Activated T-cell treated with anti-CD3 and anti-CD28 coated beads, Interleukin-2, amount 50 U/mL, for 48 hours (primary cell): Measurements from ENCODE around the gene MEGF11.
A peak's percentile ranks its signal among the peaks of the same experiment; 100 is the strongest.

Experiments used
- DNase-seq, 2 experiments: peaks; one replicate each; pipeline ENCODE4 v3.0.0-alpha.2; 2020

MEGF11 gene

GRCh38 chr15:66238318-66238717 is 15.2 kb downstream of the MEGF11 start:
- DNase-seq: no peak

DNA sequence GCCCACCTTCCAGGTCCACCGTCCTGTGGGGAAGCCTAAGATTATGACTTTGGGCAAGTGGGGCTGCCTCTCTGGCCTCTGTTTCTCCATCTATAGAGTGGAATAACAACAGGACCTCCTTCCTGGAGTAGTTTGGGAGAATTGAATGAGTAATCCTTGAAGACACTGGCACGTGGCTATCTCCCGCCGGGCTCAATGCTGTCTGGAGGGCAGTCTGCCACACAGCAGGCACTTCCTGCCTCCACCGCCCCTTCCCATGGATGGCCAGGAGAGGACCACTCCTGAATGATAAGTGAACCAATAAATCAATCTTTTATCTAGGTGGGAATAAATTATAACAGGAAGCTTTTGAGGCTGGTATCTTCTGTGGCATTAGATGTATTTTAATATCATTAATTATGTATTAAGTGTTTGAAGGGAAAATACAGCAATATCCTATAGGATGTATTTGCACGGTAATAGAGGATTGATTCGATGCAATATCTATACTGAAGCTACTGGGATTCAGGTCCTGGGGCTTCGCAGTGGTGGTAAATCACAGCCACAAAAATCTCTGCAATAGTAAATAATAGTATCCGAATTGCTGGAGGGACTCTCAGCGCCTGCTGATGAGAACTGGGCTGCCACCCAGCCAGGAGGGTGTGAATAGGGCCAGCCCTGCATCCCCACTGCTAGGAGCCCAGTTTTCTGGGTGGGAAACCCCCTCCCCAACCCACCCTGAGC is 15.9 kb downstream of the MEGF11 start:
- no peak for DNase-seq

- no peak for DNase-seq
Observed at GRCh38 chr15:66236806-66237375, 16.7 kb downstream of the MEGF11 start.

DNA sequence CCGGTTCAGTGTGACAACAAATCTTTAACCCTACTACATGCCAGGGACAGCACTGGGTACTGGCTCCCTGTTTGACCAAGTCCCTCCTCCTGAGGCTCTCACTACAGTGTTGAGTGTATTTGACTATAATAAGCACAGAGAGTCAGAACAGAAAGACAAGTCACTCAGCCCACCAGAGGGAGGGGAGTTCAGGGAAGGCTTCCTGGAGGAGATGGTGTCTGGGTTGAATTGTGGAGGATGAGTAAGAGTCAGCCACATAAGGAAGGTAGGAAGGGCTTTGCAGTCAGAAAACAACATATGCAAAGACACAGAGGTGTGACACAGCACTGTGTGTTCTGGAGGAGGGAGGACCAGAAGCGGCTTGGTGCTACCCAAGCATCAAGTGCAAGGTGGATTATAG is 17.7 kb downstream of the MEGF11 start:
- no peak for DNase-seq

- no peak for DNase-seq
Observed at GRCh38 chr15:66234798-66235197, 18.8 kb downstream of the MEGF11 start.

- DNase-seq: peak; percentile 25 to 32
Observed at GRCh38 chr15:66233487-66234415, 19.8 kb downstream of the MEGF11 start.

GRCh38 chr15:66232267-66232625 is 21.3 kb downstream of the MEGF11 start:
- DNase-seq: no peak

DNA sequence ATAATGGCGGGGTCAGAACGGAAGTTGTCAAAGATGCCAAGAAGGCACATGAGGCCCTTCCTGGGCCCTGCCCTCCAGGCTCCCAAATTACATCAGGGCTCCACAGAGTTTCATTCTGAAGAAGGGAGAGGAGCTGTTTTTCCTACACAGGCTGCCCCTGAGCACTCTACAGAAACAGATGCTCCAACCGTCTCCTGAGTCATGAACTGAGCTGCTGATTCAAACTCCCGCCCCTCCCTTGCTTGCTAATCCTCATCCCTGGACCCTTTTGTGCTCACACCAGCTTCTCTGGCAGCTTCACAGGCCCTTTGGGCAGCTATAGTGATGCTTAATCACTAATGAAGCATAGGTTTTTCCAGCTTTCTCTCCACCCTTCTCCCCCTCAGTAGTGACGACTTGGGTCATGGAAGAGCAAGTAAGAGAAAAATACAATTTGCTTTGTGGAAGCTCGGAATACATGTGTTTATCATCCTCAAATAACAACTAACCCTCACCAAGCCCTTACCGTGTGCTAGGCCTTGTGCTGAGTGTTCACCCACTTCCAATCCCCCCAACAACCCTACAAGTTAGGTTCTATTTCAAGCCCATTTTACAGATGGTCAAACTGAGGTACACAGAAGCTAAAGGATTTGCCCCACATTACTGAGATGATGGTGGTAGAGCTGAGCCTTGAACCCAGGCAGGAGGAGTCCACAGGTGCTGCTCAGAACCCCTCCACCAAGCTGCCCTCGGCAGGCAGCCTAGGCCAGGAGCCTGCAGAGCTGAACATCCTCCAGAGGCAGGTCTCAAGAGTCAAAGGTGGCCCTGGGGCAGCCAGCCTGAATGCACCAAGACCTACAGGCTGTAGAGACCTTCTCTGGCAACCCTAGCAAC is 21.9 kb downstream of the MEGF11 start:
- no peak for DNase-seq

DNA sequence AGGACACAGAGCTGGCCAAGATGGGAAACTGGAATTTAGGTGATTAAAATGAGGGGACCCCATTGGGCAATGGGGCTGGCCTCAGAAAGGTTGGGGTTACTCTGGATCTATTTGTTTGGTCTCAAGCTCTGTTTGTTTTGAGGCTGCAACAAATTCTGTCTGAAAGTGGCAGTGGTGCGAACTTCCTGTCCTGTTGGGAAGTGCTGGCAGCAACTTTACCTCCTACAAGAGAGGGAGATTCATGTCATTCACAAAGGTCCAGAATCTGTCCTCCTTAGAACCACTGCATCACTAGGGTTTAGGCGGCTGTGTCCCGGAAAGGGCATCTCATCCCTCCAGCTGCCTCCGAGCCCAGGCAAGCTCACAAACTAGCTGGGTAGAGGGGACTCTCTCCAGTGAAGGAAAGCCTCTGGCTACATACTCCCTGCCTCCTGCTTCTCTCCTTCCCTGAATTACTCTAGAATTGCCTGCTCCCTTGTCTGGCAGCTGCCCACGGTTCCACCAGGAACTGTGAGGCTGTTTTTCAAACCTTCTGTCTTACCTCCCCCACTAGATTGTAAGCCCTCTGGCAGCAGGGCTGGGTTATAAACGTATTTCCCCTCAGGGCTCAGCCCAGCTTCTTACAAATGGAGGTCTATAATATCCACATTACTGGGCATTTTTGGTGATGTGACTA is 23.6 kb downstream of the MEGF11 start:
- DNase-seq: no peak

- no peak for DNase-seq
Observed at GRCh38 chr15:66228807-66229735, 24.5 kb downstream of the MEGF11 start.

GRCh38 chr15:66226736-66227135 is 26.8 kb downstream of the MEGF11 start:
- no peak for DNase-seq

- no peak for DNase-seq
Observed at GRCh38 chr15:66225656-66226274, 27.8 kb downstream of the MEGF11 start.

- no peak for DNase-seq
Observed at GRCh38 chr15:66224946-66225345, 28.6 kb downstream of the MEGF11 start.

- DNase-seq: no peak
Observed at GRCh38 chr15:66222273-66223198, 31.0 kb downstream of the MEGF11 start.

DNA sequence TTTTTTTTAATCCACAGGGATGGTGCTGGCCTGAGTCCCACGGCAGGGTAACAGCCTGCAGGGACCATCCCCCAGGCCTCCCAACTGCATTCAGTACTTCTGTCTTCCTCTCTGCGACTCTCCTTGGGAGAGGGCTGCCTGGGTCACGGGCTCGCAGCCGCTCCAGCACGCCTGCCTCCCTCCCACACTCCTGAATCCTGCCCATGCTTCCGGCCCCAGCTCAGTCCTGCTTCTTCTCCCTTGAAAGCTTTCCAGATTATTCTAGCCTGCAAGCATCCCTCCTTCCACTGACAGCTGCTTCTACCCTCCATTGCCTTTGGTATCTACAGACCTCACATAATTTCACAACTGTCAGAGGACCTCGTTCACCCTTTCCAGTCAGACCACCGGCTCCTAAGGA is 32.4 kb downstream of the MEGF11 start:
- no peak for DNase-seq

DNA sequence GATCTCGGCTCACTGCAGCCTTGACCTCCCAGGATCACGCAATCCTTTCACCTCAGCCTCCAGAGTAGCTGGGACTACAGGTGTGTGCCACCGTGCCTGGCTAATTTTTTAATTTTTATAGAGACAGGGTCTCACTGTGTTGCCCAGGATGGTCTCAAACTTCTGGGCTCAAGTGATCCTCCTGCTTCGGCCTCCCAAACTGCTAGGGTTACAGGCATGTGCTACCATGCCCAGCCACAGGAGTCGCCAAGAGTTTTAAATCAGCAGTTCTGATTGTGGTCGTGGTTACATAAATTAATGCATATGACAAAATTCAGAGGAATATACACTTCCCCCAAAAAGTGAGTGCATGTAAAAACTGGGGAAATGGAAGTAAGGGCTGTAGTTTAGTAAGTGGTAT is 32.9 kb downstream of the MEGF11 start:
- no peak for DNase-seq

DNA sequence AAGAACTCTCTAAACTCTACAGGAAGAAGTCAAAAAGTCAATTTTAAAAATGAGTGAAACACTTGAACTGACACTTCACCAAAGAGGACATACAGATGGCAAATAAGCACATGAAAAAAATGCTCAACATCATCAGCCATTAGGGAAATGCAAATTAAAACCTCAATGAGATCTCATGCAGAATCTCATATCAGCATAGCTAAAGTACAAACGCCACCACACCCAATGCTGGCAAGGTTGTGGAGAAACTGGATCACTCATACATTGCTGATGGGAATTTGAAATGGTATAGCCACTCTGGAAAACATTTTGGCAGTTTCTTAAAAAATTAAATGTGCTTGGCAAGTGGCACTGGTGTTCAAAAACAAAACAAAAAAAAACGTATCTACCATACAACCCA is 34.2 kb downstream of the MEGF11 start:
- DNase-seq: no peak

GRCh38 chr15:66216806-66217205 is 36.7 kb downstream of the MEGF11 start:
- no peak for DNase-seq

DNA sequence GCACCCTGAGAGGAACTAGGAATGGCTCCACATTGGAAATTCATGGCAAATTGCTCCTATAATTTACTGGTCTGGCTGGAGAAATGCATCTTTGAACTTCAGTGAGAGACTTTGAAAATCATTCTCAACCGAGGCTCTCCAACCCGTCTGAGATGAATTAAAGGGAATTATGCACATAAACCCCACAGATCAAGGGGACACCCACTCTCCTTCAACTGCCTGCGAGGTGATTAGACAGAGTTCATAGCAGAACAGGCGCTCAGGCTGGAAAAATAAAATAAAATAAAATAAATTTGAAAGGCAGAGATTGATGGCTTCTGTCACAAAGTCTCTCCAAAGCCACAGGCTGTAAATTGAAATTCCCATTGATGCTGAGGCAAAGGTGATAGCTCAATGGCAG is 37.7 kb downstream of the MEGF11 start:
- no peak for DNase-seq

DNA sequence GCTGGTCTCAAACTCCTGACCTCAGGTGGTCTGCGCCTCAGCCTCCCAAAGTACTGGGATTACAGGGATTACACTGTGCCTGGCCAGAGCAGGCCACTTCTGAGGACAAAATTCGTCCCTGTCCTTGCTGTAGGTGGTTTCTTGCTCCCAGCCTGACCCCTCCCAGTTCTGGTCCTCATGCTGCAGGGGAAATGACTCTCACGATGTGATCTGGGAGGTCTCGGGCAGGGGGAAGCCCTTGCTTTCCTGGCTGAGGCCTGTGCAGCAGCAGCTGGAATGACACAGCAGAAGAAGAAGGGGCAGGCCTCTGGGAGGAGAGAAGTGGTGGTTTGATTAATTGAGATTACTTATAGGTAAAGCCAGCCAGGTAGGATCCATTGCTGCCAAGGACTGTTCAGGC is 39.3 kb downstream of the MEGF11 start:
- DNase-seq: no peak
